GM12878 (cell line): ENCODE measurements around the gene LY9. TPM values are rescaled to one million over a fixed set of nuclear protein-coding genes. Genes with fewer than 3 reads are reported as not detected.

Source experiments
- ATAC-seq: fragments of 200-7000 bp; cut with Tn5 transposase; 3 replicates; pipeline ENCODE4 v1.9.1; 2020; ENCODE audit warnings: mild to moderate bottlenecking, moderate library complexity
- BruUV-seq: library from RNA; stranded (reverse); fragments of 400-500 nt; replicated peaks from 2 replicates; lab custom pipeline; 2021; lab: Mats Ljungman, UMichigan
- CTCF ChIA-PET: fragments of 300-600 bp; sonication (Branson Sonifier 250); formaldehyde crosslinking; extraction: SDS; loops from one replicate; lab custom pipeline; 2021; ENCODE audit warnings: inconsistent platforms; lab: Yijun Ruan, JAX
- POLR2A ChIA-PET: fragments of 350-600 bp; formaldehyde crosslinking; extraction: SDS; loops from one replicate; lab custom pipeline; 2021; ENCODE audit warnings: inconsistent platforms; lab: Charles Lee
- RAD21 ChIA-PET: fragments of 300-600 bp; sonication (Branson Sonifier 250); formaldehyde crosslinking; loops from one replicate; lab custom pipeline; 2023; ENCODE audit warnings: antibody characterized with exemption; ENCODE audit not compliant: unreplicated experiment; lab: Charles Lee
- SMC1A ChIA-PET: fragments of 300-600 bp; sonication (Branson Sonifier 250); formaldehyde crosslinking; loops from one replicate; lab custom pipeline; 2023; ENCODE audit not compliant: unreplicated experiment, uncharacterized antibody; lab: Charles Lee
- DNase-seq: peaks from one replicate; pipeline ENCODE4 v3.0.0-alpha.2; 2011; ENCODE audit warnings: low read depth, low spot score
- FAIRE-seq: peaks from 3 replicates; lab custom pipeline; 2011; peaks lifted over from hg19 to GRCh38; lab: Jason Lieb, UNC
- H2AFZ ChIP-seq: 2 replicates; pipeline ENCODE4 v1.6.0; 2011; ENCODE audit warnings: low read depth, low read length, control low read depth; ENCODE audit not compliant: control insufficient read depth
- H3K27ac ChIP-seq: 2 replicates; pipeline ENCODE4 v1.5.1; 2011; ENCODE audit warnings: control low read depth; ENCODE audit not compliant: control insufficient read depth, insufficient read depth
- H3K27me3 ChIP-seq, 2 experiments: replicated peaks in 1 of 2; 2 replicates each; pipeline versions ENCODE4 v1.6.0 to v1.6.1; 2011; ENCODE audit warnings: low read length in 1 of 2; ENCODE audit not compliant: control insufficient read depth in 2 of 2, insufficient read depth in 2 of 2
- H3K36me3 ChIP-seq, 2 experiments: 2 replicates each; pipeline ENCODE4 v1.5.1; 2011; ENCODE audit warnings: low read length in 1 of 2; ENCODE audit not compliant: control insufficient read depth in 2 of 2, insufficient read depth in 2 of 2
- H3K4me1 ChIP-seq: 2 replicates; pipeline ENCODE4 v1.6.1; 2011; ENCODE audit warnings: mild to moderate bottlenecking, low read length, moderate library complexity, mixed read lengths; ENCODE audit not compliant: control insufficient read depth, insufficient read depth
- H3K4me2 ChIP-seq: 2 replicates; pipeline ENCODE4 v1.6.0; 2011; ENCODE audit warnings: control low read depth; ENCODE audit not compliant: control insufficient read depth, insufficient read depth
- H3K4me3 ChIP-seq: fragments of 200-600 bp; sonication (generic); 2 replicates; pipeline ENCODE4 v1.5.1; 2016
- H3K79me2 ChIP-seq: 2 replicates; pipeline ENCODE4 v1.6.0; 2011; ENCODE audit warnings: low read length; ENCODE audit not compliant: control insufficient read depth, insufficient read depth
- H3K9ac ChIP-seq: 2 replicates; pipeline ENCODE4 v1.8.0; 2011; ENCODE audit warnings: low read length, control low read depth, mixed read lengths; ENCODE audit not compliant: control insufficient read depth, insufficient read depth
- H3K9me3 ChIP-seq: replicated peaks from 3 replicates; pipeline ENCODE4 v1.5.1; 2011; ENCODE audit warnings: mild to moderate bottlenecking, low read length; ENCODE audit not compliant: control insufficient read depth, insufficient read depth
- H4K20me1 ChIP-seq: 2 replicates; pipeline ENCODE4 v1.6.0; 2011; ENCODE audit not compliant: control insufficient read depth, insufficient read depth
- ASH2L ChIP-seq: fragments of 300-600, 200-600 bp; sonication (generic); IDR thresholded peaks from 2 replicates; pipeline ENCODE4 v1.6.1; 2017; ENCODE audit warnings: low read depth, mild to moderate bottlenecking, borderline replicate concordance
- CREM ChIP-seq: IDR thresholded peaks from 2 replicates; pipeline ENCODE4 v1.6.1; 2014; ENCODE audit warnings: antibody characterized with exemption, low read depth
- EED ChIP-seq: sonication (generic); IDR thresholded peaks from 2 replicates; pipeline ENCODE4 v1.6.1; 2016; ENCODE audit warnings: antibody characterized with exemption, low read depth
- HDAC2 ChIP-seq: fragments of 200-600 bp; sonication (generic); IDR thresholded peaks from 2 replicates; pipeline ENCODE4 v1.6.1; 2017
- HSF1 ChIP-seq: fragments of 150-350 bp; IDR thresholded peaks from 2 replicates; pipeline ENCODE4 v1.6.1; 2014; ENCODE audit warnings: mild to moderate bottlenecking, low read depth, low read length
- IRF5 ChIP-seq: fragments of 450-650 bp; IDR thresholded peaks from 2 replicates; pipeline ENCODE4 v1.6.1; 2017; ENCODE audit warnings: borderline replicate concordance
- KAT2A ChIP-seq: conservative IDR thresholded peaks from 2 replicates; pipeline ENCODE4 v1.6.1; 2011; ENCODE audit warnings: low read depth, low read length; ENCODE audit not compliant: control insufficient read depth
- MLLT1 ChIP-seq: fragments of 450-650 bp; IDR thresholded peaks from 2 replicates; pipeline ENCODE4 v1.6.1; 2016; ENCODE audit warnings: mild to moderate bottlenecking
- SMARCA5 ChIP-seq: fragments of 450-650 bp; IDR thresholded peaks from 2 replicates; pipeline ENCODE4 v1.6.1; 2017; ENCODE audit warnings: mild to moderate bottlenecking
- SP1 ChIP-seq: IDR thresholded peaks from one replicate; pipeline ENCODE4 v1.6.1; 2011; ENCODE audit warnings: low read depth, low read length
- SUPT20H ChIP-seq: IDR thresholded peaks from 2 replicates; pipeline ENCODE4 v1.6.1; 2011; ENCODE audit warnings: low read depth, mild to moderate bottlenecking, low read length, moderate library complexity, borderline replicate concordance; ENCODE audit not compliant: control insufficient read depth
- ZBTB4 ChIP-seq: fragments of 450-650 bp; formaldehyde crosslinking; IDR thresholded peaks from 2 replicates; pipeline ENCODE4 v1.4.0; 2022; ENCODE audit warnings: mild to moderate bottlenecking, moderate library complexity
- ZNF622 ChIP-seq: fragments of 450-650 bp; IDR thresholded peaks from 2 replicates; pipeline ENCODE4 v1.6.1; 2017; ENCODE audit warnings: mild to moderate bottlenecking, inconsistent platforms
- WGBS: methylation state at CpG from one replicate; pipeline ENCODE4 v1.1.6; 2016; ENCODE audit warnings: low lambda C conversion rate; ENCODE audit not compliant: insufficient replicate concordance, insufficient coverage; ENCODE audit errors: missing lambda C conversion rate; 5-methylcytosine and 5-hydroxymethylcytosine counted together
- in situ Hi-C: fragments of 300-500 bp; cut with MboI; formaldehyde crosslinking; loops from 9 replicates; pipeline ENCODE4 v1.14.3; 2018; ENCODE audit warnings: mixed read lengths
- intact Hi-C: fragments of 100-400 bp; cut with micrococcal nuclease; formaldehyde crosslinking; loops from one replicate; pipeline ENCODE4 v1.14.2; 2022; ENCODE audit not compliant: unreplicated experiment
- polyA plus RNA-seq, 11 experiments: library from polyadenylated mRNA; depleted of rRNA in 4 of 11; unstranded in 6 of 11; stranded (reverse) in 5 of 11; fragments of >200 nt; fragmentation: Nextera tagmentation in 4 of 11; fragmentation: Illumina TruSeq in 1 of 11; extraction: Ambion mirVana in 4 of 11; extraction: Trizol in 1 of 11; gene quantifications; 1 replicate in 1 of 11; 2 replicates in 10 of 11; pipeline versions ENCODE4 v1.2.1 to v1.2.3, GENCODE V29; 2011 to 2016; ENCODE audit warnings: inconsistent platforms in 2 of 11, missing spikeins in 2 of 11, low read depth in 1 of 11
- total RNA-seq, 4 experiments: library from RNA; depleted of rRNA in 3 of 4; stranded (reverse); fragments of >200 nt in 3 of 4; fragmentation: Illumina TruSeq in 1 of 4; extraction: Trizol in 1 of 4; gene quantifications; 2 replicates each; pipeline versions ENCODE4 v1.2.1 to v1.2.3, GENCODE V29; 2013 to 2021

Gene LY9
- total and polyA plus RNA-seq, 10 of the 15 experiments (the other 5 are each of a cell fraction or from before 2014, with no cell fraction given) = 2.7 to 12.5 (median 9.0) TPM

- TF ChIP-seq KAT2A (no peak), EED (no peak), SP1 (no peak), MLLT1 (no peak), CREM (no peak)
Observed at GRCh38 chr1:160781186-160781766, 14.7 kb upstream of the LY9 start (continued).

GRCh38 chr1:160781914-160782689 lies 13.9 kb upstream of the LY9 start:
- peak; percentile 92 for ATAC-seq
- Histone ChIP-seq H3K27ac (peak overlapping the region; percentile 67), H3K36me3 (no peaks in the 10 kb centered on the region), H3K9me3 (no peaks in the 10 kb centered on the region), H3K79me2 (no peaks in the 10 kb centered on the region), H3K27me3 (no peaks in the 10 kb centered on the region), H3K9ac (0 out of 2 replicates have a peak overlapping the region, but pooled peaks have one; percentile 1), H3K4me3 (no peak overlapping the region), H3K4me1 (peaks cover 23% of the 10 kb centered on the region), H3K4me2 (peak overlapping the region; percentile 32), H4K20me1 (no peaks in the 10 kb centered on the region), H2AFZ (peak overlapping the region; percentile 49)
- ChIA-PET SMC1A (interaction anchor here (0.6 to 10.8 kb wide), 21 partner anchors 9 to 171 kb away, joined by 3 to 143 read pairs (median 5); partner anchors contain the start of genes CD244, ITLN2 and LY9), CTCF (interaction anchor here (0.6 to 10.9 kb wide), 35 partner anchors 8 to 315 kb away, joined by 3 to 247 read pairs (median 5); partner anchors contain the start of genes CD244, ITLN2, LY9 and SLAMF1), RAD21 (interaction anchor here (0.7 to 10.8 kb wide), 25 partner anchors 8 to 316 kb away, joined by 3 to 193 read pairs (median 6); partner anchors contain the start of genes CD244, ITLN2, LY9 and SLAMF7), POLR2A (interaction anchor here (0.5 to 2.7 kb wide), 17 partner anchors 8 to 356 kb away, joined by 3 to 20 read pairs (median 4); partner anchors contain the start of genes CD244 and LY9)
- BruUV-seq = TSS peak; percentile 33
- intact Hi-C loops = loop anchor here (1.0 kb wide), 1 partner anchor 48 kb away; no protein-coding TSS in a partner anchor
- FAIRE-seq = peak; percentile 86
- in situ Hi-C loops = no loop called here
- DNase-seq = peak; percentile 88
- 18% methylated on average over 9 of the region's 9 CpGs for WGBS
- no peak for TF ChIP-seq HSF1
- TF ChIP-seq SUPT20H = no peak
- TF ChIP-seq ZBTB4 (CRISPR knock-in tag) = no peak
- TF ChIP-seq ASH2L = no peak
- no peak for TF ChIP-seq ZNF622
- TF ChIP-seq SMARCA5 = peak; percentile 97
- no peak for TF ChIP-seq IRF5
- TF ChIP-seq HDAC2 = no peak
